Stimulated activated CD4-positive, alpha-beta T cell treated with anti-CD3 and anti-CD28 coated beads, Interleukin-1b, Interleukin-23, amount 100 ng/mL, for 1 hour (primary cell): ENCODE results near the gene PRKCZ.

Experiments used
- DNase-seq, 2 donors: peaks; one replicate each; pipeline ENCODE4 v3.0.0-alpha.2; 2020; ENCODE audit warnings: low read depth in 2 of 2

PRKCZ gene

GRCh38 chr1:2209400-2210083, 159.3 kb downstream of the PRKCZ start:
- no peak for DNase-seq

- no peak for DNase-seq
These were observed 160.0 kb downstream of the PRKCZ start for GRCh38 chr1:2210084-2210653.

GRCh38 chr1:2210786-2211185, 160.6 kb downstream of the PRKCZ start:
- no peak for DNase-seq

GRCh38 chr1:2212274-2212531, 162.0 kb downstream of the PRKCZ start:
- DNase-seq: no peak

GRCh38 chr1:2212532-2213491, 162.6 kb downstream of the PRKCZ start:
- DNase-seq: no peak

- DNase-seq: no peak
These were observed 163.6 kb downstream of the PRKCZ start for GRCh38 chr1:2213576-2214505.

- no peak for DNase-seq
These were observed 164.5 kb downstream of the PRKCZ start for GRCh38 chr1:2214541-2215241.

- no peak for DNase-seq
These were observed 165.1 kb downstream of the PRKCZ start for GRCh38 chr1:2215329-2215728.

- DNase-seq: no peak
These were observed 165.9 kb downstream of the PRKCZ start for GRCh38 chr1:2215909-2216766.

- DNase-seq: no peak
These were observed 166.5 kb downstream of the PRKCZ start for GRCh38 chr1:2216767-2217058.

GRCh38 chr1:2221271-2221670, 171.1 kb downstream of the PRKCZ start:
- no peak for DNase-seq

GRCh38 chr1:2224170-2224584, 174.0 kb downstream of the PRKCZ start:
- DNase-seq: no peak

- DNase-seq: no peak
These were observed 174.6 kb downstream of the PRKCZ start for GRCh38 chr1:2224631-2225428.

- DNase-seq: no peak
These were observed 176.5 kb downstream of the PRKCZ start for GRCh38 chr1:2226525-2227345.

- DNase-seq: peak; percentile 83 to 94
These were observed 177.3 kb downstream of the PRKCZ start for GRCh38 chr1:2227346-2228156.

GRCh38 chr1:2228157-2228594, 178.0 kb downstream of the PRKCZ start, which contains the start of gene SKI:
Gene SKI (plus strand): TSS chr1:2228319. CDS start chr1:2228767, 448 bp downstream.
- DNase-seq: no peak

GRCh38 chr1:2228694-2229036, 178.5 kb downstream of the PRKCZ start:
- no peak for DNase-seq
